Panc1 (cell line): Measurements from ENCODE around the gene PPDPF. TPM values are rescaled to one million over a fixed set of nuclear protein-coding genes. Genes with fewer than 3 reads are reported as not detected.

ENCODE experiments used
- ATAC-seq: fragments of 200-7000 bp; cut with Tn5 transposase; 2 replicates; pipeline ENCODE4 v1.9.1; 2020; ENCODE audit warnings: mild to moderate bottlenecking, moderate library complexity
- BruUV-seq: library from RNA; stranded (reverse); fragments of 400-500 nt; replicated peaks from 2 replicates; lab custom pipeline; 2021; lab: Mats Ljungman, UMichigan
- CTCF ChIA-PET: fragments of 300-600 bp; sonication (Branson Sonifier 250); formaldehyde crosslinking; loops from one replicate; lab custom pipeline; 2022; ENCODE audit warnings: antibody characterized with exemption; lab: Charles Lee
- POLR2A ChIA-PET: fragments of 300-600 bp; sonication (Branson Sonifier 250); formaldehyde crosslinking; loops from one replicate; lab custom pipeline; 2022; ENCODE audit warnings: antibody characterized with exemption; lab: Charles Lee
- DNase-seq: peaks from one replicate; pipeline ENCODE4 v3.0.0-alpha.2; 2010; ENCODE audit warnings: low read depth, low spot score
- H3K27ac ChIP-seq: 2 replicates; pipeline ENCODE4 v1.5.1; 2011; ENCODE audit warnings: mild to moderate bottlenecking, low read length, inconsistent platforms
- H3K27me3 ChIP-seq: fragments of 200-500 bp; sonication (Bioruptor generic); 2 replicates; pipeline ENCODE4 v1.6.0; 2014; ENCODE audit warnings: low read length, inconsistent platforms; ENCODE audit not compliant: control insufficient read depth, insufficient read depth
- H3K36me3 ChIP-seq: fragments of 200-500 bp; sonication (Bioruptor generic); 2 replicates; pipeline ENCODE4 v1.5.1; 2014; ENCODE audit warnings: inconsistent platforms, mild to moderate bottlenecking, low read length, moderate library complexity; ENCODE audit not compliant: control insufficient read depth, insufficient read depth
- H3K4me1 ChIP-seq: 2 replicates; pipeline ENCODE4 v1.5.1; 2011; ENCODE audit warnings: inconsistent platforms, mild to moderate bottlenecking, low read length, moderate library complexity; ENCODE audit not compliant: control insufficient read depth, insufficient read depth
- H3K4me3 ChIP-seq, 2 experiments: 2 replicates each; pipeline ENCODE4 v1.5.1; 2011 to 2012; ENCODE audit warnings: low read depth in 2 of 2, low read length in 2 of 2, mild to moderate bottlenecking in 2 of 2, inconsistent platforms in 1 of 2, moderate library complexity in 1 of 2
- H3K9me3 ChIP-seq: fragments of 200-500 bp; sonication (Bioruptor generic); 2 replicates; pipeline ENCODE4 v1.5.1; 2014; ENCODE audit warnings: low read depth, mild to moderate bottlenecking, inconsistent platforms, low read length, moderate library complexity; ENCODE audit not compliant: control insufficient read depth, insufficient read depth
- CTCF ChIP-seq: fragments of 450-650 bp; IDR thresholded peaks from 2 replicates; pipeline ENCODE4 v1.5.1; 2017; ENCODE audit warnings: mild to moderate bottlenecking
- POLR2AphosphoS5 ChIP-seq: IDR thresholded peaks from 2 replicates; pipeline ENCODE4 v1.6.1; 2012; ENCODE audit warnings: mild to moderate bottlenecking, low read depth, low read length, moderate library complexity
- REST ChIP-seq, 2 experiments: IDR thresholded peaks; 2 replicates each; pipeline ENCODE4 v1.6.1; 2011 to 2012; ENCODE audit warnings: low read depth in 2 of 2, control low read depth in 1 of 2, low read length in 1 of 2, mild to moderate bottlenecking in 1 of 2, moderate library complexity in 1 of 2; ENCODE audit not compliant: insufficient read depth in 1 of 2
- SIN3A ChIP-seq: IDR thresholded peaks from 2 replicates; pipeline ENCODE4 v1.6.1; 2012; ENCODE audit warnings: low read depth, mild to moderate bottlenecking, low read length, moderate library complexity, borderline replicate concordance; ENCODE audit not compliant: insufficient read depth
- TCF7L2 ChIP-seq: IDR thresholded peaks from 2 replicates; pipeline ENCODE4 v1.6.1; 2011; ENCODE audit warnings: mild to moderate bottlenecking, low read depth, low read length, inconsistent platforms
- in situ Hi-C: cut with HindIII; loops from 2 replicates; pipeline ENCODE4 v1.10.0; 2016; ENCODE audit warnings: low sequenced_read_pairs, low pct_unique_long_range_greater_than_20kb
- intact Hi-C: fragments of 100-400 bp; cut with micrococcal nuclease; formaldehyde crosslinking; loops from one replicate; pipeline ENCODE4 v1.10.0; 2022; ENCODE audit not compliant: unreplicated experiment
- total RNA-seq: library from RNA; stranded (reverse); gene quantifications from one replicate; pipeline ENCODE4 v1.2.1, GENCODE V29; 2021; ENCODE audit not compliant: unreplicated experiment

Gene PPDPF
- total RNA-seq, 1 experiment from 2014 or later = 241 TPM

- no peaks in the 10 kb centered on the region for H3K36me3 ChIP-seq
- ChIA-PET POLR2A (no interaction called here), CTCF (no interaction called here)
- no peak overlapping the region for H3K4me3 ChIP-seq
- no peaks in the 10 kb centered on the region for H3K9me3 ChIP-seq
- no peaks in the 10 kb centered on the region for H3K4me1 ChIP-seq
- intact Hi-C loops (no loop called here), in situ Hi-C loops (no loop called here)
- no peak for DNase-seq
- H3K27me3 ChIP-seq = no peaks in the 10 kb centered on the region
- no peak for TF ChIP-seq CTCF
- TF ChIP-seq SIN3A = no peak
- TF ChIP-seq POLR2AphosphoS5 = no peak
- TF ChIP-seq TCF7L2 = no peak
- no peak for TF ChIP-seq REST (IDR thresholded peaks at IDR 0.05; ENCODE audit: insufficient read depth in 1 of 2, low read depth in 2 of 2, low read length in 1 of 2)
- H3K27ac ChIP-seq = no peak overlapping the region
- peak; percentile 13; the same call in 1 of the 2 replicates for ATAC-seq
- BruUV-seq = no TSS peak
These were observed 8.8 kb downstream of the PPDPF start for GRCh38 chr20:63529180-63529860.

- in situ Hi-C loops = loop anchor here (10.0 kb wide), 1 partner anchor 65 kb away; no protein-coding TSS in a partner anchor
- TF ChIP-seq CTCF (no peak), REST (IDR thresholded peaks at IDR 0.05; ENCODE audit: insufficient read depth in 1 of 2, low read depth in 2 of 2, low read length in 1 of 2) (no peak), SIN3A (no peak), TCF7L2 (no peak), POLR2AphosphoS5 (no peak)
- no peak overlapping the region for H3K27ac ChIP-seq
- no peaks in the 10 kb centered on the region for H3K36me3 ChIP-seq
- no peaks in the 10 kb centered on the region for H3K9me3 ChIP-seq
- intact Hi-C loops = no loop called here
- ATAC-seq (peak; percentile 24), DNase-seq (no peak)
- POLR2A ChIA-PET = no interaction called here
- no peaks in the 10 kb centered on the region for H3K27me3 ChIP-seq
- CTCF ChIA-PET = no interaction called here
- no TSS peak for BruUV-seq
- no peak overlapping the region for H3K4me3 ChIP-seq
- no peaks in the 10 kb centered on the region for H3K4me1 ChIP-seq
These were observed 9.6 kb downstream of the PPDPF start for GRCh38 chr20:63529861-63530787.
